Tibial nerve (tissue), 4 donors: ENCODE data around the gene SHC2.
"Not testable (repeated sequence)": the region's sequence is repeated elsewhere in the genome, so short reads cannot be mapped to it uniquely, and the experiment has no call there.

ENCODE experiments used
- EP300 ChIP-seq, 2 donors: sonication (generic); formaldehyde crosslinking; IDR thresholded peaks; one replicate each; pipeline ENCODE4 v1.6.1; 2017; ENCODE audit warnings: antibody characterized with exemption in 2 of 2, mild to moderate bottlenecking in 1 of 2
- POLR2A ChIP-seq, 2 donors: fragments of 450-650 bp; IDR thresholded peaks; one replicate each; pipeline ENCODE4 v1.6.1; 2017; ENCODE audit warnings: antibody characterized with exemption in 2 of 2, mild to moderate bottlenecking in 2 of 2, moderate library complexity in 2 of 2
- TF ChIP-seq, protein P1 (sequence below), 5 experiments: fragments of 200-600 bp in 3 of 5; fragments of 450-650 bp in 2 of 5; sonication (generic) in 3 of 5; IDR thresholded peaks; one replicate each; pipeline ENCODE4 v1.5.1; 2016 to 2019; ENCODE audit warnings: antibody characterized with exemption in 5 of 5, mild to moderate bottlenecking in 3 of 5, moderate library complexity in 2 of 5

DNA sequence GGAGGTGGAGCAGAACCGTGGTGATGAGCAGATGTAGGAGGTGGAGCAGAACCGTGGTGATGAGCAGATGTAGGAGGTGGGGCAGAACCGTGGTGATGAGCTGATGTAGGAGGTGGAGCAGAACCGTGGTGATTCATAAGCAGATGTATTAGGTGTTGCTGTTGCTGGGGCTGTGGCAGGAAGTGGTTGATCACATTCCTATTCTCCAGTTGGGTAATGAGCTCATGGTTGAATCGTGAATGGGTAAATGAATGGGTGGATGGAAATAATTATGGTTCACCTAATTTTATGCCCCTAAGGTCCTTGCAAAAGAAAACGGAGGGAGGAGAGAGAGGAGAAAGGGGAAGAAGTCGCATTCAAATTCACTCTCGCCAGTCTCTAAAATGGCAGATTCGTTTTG, 78.3 kb downstream of the SHC2 start:
- TF ChIP-seq, protein P1, sequence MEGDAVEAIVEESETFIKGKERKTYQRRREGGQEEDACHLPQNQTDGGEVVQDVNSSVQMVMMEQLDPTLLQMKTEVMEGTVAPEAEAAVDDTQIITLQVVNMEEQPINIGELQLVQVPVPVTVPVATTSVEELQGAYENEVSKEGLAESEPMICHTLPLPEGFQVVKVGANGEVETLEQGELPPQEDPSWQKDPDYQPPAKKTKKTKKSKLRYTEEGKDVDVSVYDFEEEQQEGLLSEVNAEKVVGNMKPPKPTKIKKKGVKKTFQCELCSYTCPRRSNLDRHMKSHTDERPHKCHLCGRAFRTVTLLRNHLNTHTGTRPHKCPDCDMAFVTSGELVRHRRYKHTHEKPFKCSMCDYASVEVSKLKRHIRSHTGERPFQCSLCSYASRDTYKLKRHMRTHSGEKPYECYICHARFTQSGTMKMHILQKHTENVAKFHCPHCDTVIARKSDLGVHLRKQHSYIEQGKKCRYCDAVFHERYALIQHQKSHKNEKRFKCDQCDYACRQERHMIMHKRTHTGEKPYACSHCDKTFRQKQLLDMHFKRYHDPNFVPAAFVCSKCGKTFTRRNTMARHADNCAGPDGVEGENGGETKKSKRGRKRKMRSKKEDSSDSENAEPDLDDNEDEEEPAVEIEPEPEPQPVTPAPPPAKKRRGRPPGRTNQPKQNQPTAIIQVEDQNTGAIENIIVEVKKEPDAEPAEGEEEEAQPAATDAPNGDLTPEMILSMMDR (IDR thresholded peaks at IDR 0.05) = not testable (repeated sequence)
- not testable (repeated sequence) for TF ChIP-seq POLR2A, EP300 (IDR thresholded peaks at IDR 0.05)
